Measurements from ENCODE around the gene GLRX3.
"Not testable (repeated sequence)": the region's sequence is repeated elsewhere in the genome, so short reads cannot be mapped to it uniquely, and the experiment has no call there.

GLRX3 gene

GRCh38 chr10:130200179-130201042, 64.2 kb downstream of the GLRX3 start:
- no peak overlapping the region for H3K4me3 ChIP-seq (ENCODE audit: low read depth, low read length)
- no peak for DNase-seq (ENCODE audit: low read depth)

DNA sequence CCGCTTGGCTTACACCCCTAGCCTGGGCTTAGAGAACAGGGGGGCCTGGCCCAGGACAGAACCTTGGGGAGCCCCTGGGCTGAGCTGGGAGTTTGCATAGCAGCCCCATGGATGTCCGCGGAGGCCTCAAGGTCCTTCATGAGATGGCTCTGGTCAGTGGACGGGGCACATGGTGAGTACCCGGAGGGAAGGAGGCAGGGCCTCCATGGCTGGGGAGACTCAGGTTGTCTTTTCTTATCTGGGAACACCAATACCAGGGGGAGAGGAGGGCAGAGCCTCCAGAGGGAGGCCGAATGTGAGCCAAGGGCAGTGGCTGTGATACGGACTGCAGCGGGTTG, 64.8 kb downstream of the GLRX3 start:
- no peak for DNase-seq (ENCODE audit: low read depth)
- no peak overlapping the region for H3K4me3 ChIP-seq (ENCODE audit: low read depth, low read length)

- not testable (repeated sequence) for H3K4me3 ChIP-seq (ENCODE audit: low read depth, low read length); DNase-seq (ENCODE audit: low read depth)
These were observed 66.0 kb downstream of the GLRX3 start for GRCh38 chr10:130202150-130202549.

DNA sequence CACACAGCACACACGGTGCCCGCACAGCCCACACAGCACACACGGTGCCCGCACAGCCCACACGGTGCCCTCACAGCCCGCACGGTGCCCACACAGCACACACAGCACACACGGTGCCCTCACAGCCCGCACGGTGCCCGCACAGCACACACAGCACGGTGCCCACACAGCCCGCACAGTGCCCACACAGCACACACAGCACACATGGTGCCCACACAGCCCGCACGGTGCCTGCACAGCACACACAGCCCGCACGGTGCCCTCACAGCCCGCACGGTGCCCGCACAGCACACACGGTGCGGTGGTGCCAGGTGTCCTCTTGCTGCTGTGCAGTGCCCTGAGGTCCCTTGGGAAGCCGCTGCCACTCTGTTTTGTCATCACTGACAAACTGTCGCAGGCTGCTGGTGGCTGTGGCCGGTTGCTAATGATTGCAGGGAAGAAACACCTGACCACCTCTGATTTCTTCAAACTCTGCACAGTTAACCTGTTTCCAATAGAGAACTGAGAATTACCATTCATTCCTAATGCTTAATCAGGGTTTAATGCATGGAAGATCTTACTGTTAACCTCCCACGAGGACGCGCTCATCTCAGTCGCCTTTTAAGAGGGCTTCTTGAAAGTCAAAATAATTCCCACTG, 66.9 kb downstream of the GLRX3 start:
- DNase-seq (ENCODE audit: low read depth), result no peak
- H3K4me3 ChIP-seq (ENCODE audit: low read depth, low read length), result no peak overlapping the region

DNA sequence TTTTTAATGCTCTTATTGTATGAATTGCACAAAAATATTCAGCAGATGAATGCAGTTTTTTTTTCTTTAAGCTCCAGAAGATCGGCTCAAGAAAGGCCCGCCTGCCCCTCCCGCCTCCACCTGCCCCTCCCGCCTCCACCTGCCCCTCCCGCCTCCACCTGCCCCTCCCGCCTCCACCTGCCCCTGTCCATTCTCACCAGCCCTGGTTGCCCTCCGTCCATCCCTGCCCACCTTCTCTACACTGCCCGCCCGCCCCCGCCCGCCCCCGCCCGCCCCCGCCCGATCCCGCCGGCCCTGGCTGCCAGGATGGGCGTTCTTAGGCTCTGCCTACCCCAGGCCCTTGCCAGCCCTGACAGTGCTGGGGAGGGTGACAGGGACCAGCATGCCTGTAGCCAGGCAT, 67.4 kb downstream of the GLRX3 start:
- H3K4me3 ChIP-seq (ENCODE audit: low read depth, low read length), result no peak overlapping the region
- DNase-seq (ENCODE audit: low read depth), result no peak

DNA sequence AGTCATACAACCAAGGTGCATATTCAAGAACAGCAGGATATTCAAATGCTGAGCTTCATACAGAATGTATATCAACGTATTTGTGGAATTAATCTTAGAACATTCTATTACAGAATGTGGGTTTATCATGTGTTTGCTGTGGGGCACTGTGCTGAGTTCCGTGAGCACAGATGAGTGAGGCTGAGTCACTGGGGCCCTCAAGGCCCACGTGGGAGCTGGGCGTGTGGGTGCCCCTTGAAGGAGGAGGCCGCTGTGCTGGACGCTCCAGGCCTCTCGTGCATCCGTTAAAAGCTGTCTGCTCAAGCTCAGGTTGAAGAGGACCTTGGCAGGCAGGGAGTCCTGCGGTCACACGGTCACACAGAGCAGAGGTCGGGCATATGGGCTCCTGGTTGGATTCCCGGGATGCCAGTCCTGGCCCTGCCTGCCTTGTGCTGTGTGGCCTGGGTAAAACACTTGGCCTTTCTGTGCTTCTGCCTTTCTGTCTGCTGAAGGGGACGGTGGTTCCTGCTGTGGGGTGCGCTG, 70.1 kb downstream of the GLRX3 start:
- no peak for DNase-seq (ENCODE audit: low read depth)
- no peak overlapping the region for H3K4me3 ChIP-seq (ENCODE audit: low read depth, low read length)

- no peak for DNase-seq (ENCODE audit: low read depth)
These were observed 71.0 kb downstream of the GLRX3 start for GRCh38 chr10:130207205-130207604.

DNA sequence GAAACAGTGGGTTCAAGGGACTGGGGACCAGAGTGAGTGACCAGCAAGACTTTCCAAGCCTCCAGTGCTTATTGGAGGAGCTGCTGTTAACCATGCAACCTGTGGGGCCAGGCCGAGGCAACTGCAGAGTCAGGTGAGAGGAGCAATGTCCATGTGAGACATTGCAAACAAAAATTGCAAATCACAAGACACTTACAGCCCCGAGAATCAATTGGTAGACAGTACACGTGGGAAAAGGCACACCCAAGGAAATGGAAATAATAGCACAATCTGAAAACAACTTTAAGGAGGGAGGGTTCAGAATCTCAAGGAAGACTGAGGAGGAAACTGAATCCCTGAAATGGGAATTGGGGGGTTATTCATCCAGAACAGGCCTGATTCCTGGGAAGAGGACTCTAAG, 72.6 kb downstream of the GLRX3 start:
- DNase-seq (ENCODE audit: low read depth), result no peak
- H3K4me3 ChIP-seq (ENCODE audit: low read depth, low read length), result no peak overlapping the region

More at GRCh38 chr10:130207205-130207604, 71.0 kb downstream of the GLRX3 start:
- H3K4me3 ChIP-seq (ENCODE audit: low read depth, low read length), result no peak overlapping the region

DNA sequence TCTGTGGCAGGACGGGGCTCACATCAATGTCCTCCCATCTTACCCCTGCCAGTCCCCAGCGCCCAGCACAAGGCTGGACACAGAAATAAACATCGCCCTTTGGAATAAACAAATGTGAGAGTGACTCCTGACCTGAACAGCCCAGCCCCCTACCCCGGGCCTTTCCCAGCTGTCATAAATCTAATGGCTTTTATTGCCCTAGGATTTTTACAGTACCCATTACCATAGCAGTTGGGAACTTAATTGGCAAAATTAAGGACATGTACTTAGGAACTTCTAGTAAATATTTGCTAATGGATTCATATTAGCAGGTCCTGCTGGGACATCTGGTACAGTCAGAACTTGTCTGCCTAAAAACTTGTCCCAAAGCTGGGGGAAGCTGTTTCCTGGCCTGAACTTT, 76.6 kb downstream of the GLRX3 start:
- DNase-seq (ENCODE audit: low read depth), result no peak

DNA sequence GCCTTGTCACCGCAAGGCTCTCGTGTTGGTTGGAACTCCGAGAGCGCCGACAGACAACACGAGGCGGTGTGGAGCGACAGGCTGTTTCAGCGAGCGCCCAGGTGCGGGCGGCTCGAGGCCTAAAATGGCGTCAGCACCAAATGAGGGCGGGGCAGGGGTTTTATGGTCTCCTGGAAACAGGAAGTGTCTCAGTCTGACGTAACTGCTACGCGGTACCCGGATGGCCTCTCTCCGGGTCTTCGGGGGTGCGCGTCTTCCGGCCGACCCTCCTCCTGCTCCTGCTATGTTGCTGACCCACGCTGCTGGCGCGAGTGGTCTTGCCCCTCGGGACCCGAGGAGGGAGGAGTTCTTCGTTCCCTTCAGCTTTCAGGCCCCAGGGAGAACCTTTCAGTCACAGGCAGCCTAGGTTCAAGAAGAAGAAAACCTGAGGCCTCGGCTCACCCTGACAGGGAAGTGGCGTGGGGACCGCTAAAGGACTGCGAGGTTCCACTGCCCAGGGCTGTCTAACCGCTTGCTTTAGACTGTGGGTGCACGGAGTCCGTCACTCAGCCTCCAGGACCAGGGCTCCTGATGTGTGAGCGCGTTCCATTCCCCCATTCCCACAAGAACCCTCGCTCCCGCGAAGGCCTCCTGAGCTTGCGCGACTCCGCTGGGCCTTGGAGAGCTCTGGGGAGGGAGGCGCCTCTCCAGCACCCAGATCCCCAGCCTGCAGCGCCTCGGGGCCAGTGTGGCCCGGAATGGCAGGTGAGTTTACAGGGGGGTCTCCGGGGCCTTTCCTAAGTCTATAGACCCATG, 77.3 kb downstream of the GLRX3 start:
- DNase-seq (ENCODE audit: low read depth), result no peak
- H3K4me3 ChIP-seq (ENCODE audit: low read depth, low read length), result no peak overlapping the region

More for the DNA sequence above, 76.6 kb downstream of the GLRX3 start:
- no peak overlapping the region for H3K4me3 ChIP-seq (ENCODE audit: low read depth, low read length)

DNA sequence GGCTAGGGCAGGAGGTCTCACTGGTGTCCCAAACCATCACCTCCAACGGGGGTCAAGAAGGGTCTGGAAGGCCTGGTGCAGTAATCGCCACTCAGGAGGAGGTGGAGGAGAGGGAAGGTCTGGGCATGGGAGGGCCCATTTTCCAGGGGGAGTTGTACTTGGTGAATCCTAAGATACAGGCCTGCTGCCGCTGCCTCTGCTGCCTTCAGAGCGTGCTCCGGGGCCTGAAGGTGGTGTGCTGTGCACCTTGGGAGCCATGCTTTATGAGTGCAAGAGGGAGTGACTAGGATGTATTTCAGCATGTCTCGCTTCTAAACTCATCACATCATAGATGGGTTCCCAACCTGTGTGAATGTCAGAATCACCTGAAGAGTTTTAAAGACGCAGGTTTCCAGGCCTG, 78.2 kb downstream of the GLRX3 start:
- no peak overlapping the region for H3K4me3 ChIP-seq (ENCODE audit: low read depth, low read length)
- no peak for DNase-seq (ENCODE audit: low read depth)

GRCh38 chr10:130215151-130215930, 79.2 kb downstream of the GLRX3 start:
- no peak overlapping the region for H3K4me3 ChIP-seq (ENCODE audit: low read depth, low read length)
- DNase-seq (ENCODE audit: low read depth), result no peak

- H3K4me3 ChIP-seq (ENCODE audit: low read depth, low read length), result no peak overlapping the region
- DNase-seq (ENCODE audit: low read depth), result no peak
These were observed 79.7 kb downstream of the GLRX3 start for GRCh38 chr10:130215931-130216231.

- H3K4me3 ChIP-seq (ENCODE audit: low read depth, low read length), result no peak overlapping the region
- no peak for DNase-seq (ENCODE audit: low read depth)
These were observed 82.0 kb downstream of the GLRX3 start for GRCh38 chr10:130218181-130218641.

- H3K4me3 ChIP-seq (ENCODE audit: low read depth, low read length), result no peak overlapping the region
- DNase-seq (ENCODE audit: low read depth), result no peak
These were observed 82.7 kb downstream of the GLRX3 start for GRCh38 chr10:130218936-130219335.

DNA sequence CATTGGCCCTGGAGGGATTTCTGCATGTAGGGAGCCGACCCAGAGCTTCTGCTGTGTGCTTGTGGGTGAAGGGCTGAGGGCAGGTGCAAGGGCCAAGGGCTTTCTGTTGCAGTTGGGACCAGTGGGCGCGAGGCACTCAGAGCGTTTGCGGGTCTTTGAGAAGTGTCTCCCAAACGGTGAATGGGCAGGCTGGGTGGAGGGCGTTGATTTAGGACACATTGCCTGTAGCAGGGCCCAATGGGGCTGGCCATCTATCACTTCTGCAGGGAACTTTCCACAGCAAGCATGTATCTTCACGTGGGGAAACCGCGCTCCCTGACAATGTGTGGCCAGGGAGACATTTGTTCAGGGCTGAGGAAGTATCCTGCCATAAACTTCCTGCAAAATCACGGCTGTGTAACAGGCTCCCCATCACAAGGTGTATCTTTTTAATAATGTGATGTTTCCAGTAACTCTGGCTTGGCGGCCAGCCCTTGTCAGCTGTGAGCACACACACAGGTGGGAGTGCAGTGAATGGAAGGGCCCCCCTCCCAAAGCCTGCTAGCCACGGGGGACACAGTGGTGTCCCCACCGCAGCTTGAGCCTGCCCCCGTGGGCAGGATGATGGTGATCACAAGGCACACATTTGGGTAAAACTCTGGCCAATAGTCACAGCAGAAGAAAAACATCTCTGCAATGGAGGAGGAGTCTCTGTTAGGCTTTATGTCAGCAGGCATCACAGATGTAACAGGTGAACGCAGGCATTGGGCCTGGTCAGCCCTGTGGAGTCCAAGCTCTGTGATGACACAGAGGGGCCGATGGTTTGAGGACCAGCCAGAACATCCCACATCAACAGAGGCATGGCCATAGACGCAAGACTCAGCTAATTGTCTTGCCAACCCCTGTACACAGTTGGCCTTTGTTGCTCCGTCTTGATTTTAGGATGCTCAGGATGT, 84.3 kb downstream of the GLRX3 start:
- no peak for DNase-seq (ENCODE audit: low read depth)
- no peak overlapping the region for H3K4me3 ChIP-seq (ENCODE audit: low read depth, low read length)

GRCh38 chr10:130221456-130222375, 85.5 kb downstream of the GLRX3 start:
- no peak for DNase-seq (ENCODE audit: low read depth)
- H3K4me3 ChIP-seq (ENCODE audit: low read depth, low read length), result no peak overlapping the region

Data from skeletal muscle cell (primary cell).